Colonic mucosa (tissue), 4 donors: ENCODE data around the gene SRGAP1. TPM values are rescaled to one million over a fixed set of nuclear protein-coding genes. Genes with fewer than 3 reads are reported as not detected.

Experiments used
- DNase-seq: peaks from one replicate; pipeline ENCODE4 v3.0.0-alpha.2; 2020
- H3K27ac ChIP-seq: fragments of 200-600 bp; one replicate; pipeline ENCODE4 v1.8.0; 2021
- H3K27me3 ChIP-seq: fragments of 200-600 bp; one replicate; pipeline ENCODE4 v1.8.0; 2021
- H3K36me3 ChIP-seq: fragments of 200-600 bp; one replicate; pipeline ENCODE4 v1.8.0; 2021
- H3K4me1 ChIP-seq: fragments of 200-600 bp; one replicate; pipeline ENCODE4 v1.8.0; 2021; ENCODE audit warnings: mild to moderate bottlenecking
- H3K4me3 ChIP-seq: fragments of 200-600 bp; one replicate; pipeline ENCODE4 v1.8.0; 2021
- H3K9ac ChIP-seq, 2 donors: one replicate each; pipeline ENCODE4 v1.7.0; 2013; ENCODE audit warnings: control low read depth in 2 of 2, low read depth in 2 of 2, low read length in 2 of 2
- H3K9me3 ChIP-seq: fragments of 200-600 bp; one replicate; pipeline ENCODE4 v1.8.0; 2021
- intact Hi-C: fragments of 100-400 bp; cut with DNase I; formaldehyde crosslinking; loops from one replicate; pipeline ENCODE4 v1.14.1; 2022
- total RNA-seq, 2 donors: library from RNA; stranded (reverse); fragmentation: NEBNext Ultra II Directional in 1 of 2; extraction: Animal tissue kit (Norgen Biotek cat#: 25700) in 1 of 2; gene quantifications; one replicate each; pipeline ENCODE4 v1.2.1, GENCODE V29; 2021
- TF ChIP-seq, protein P1 (sequence below): fragments of 200-600 bp; IDR thresholded peaks from one replicate; pipeline ENCODE4 v1.8.0; 2022; ENCODE audit warnings: antibody characterized with exemption, mild to moderate bottlenecking
- donor health status: healthy.
- donor health status: DM: no; HTN: no; CAD: no.
- donor health status: DM: no; HTN: no; CAD: no.

Gene SRGAP1
- total RNA-seq, 2 donors from 2014 or later, result 8.7 to 9.8 TPM

GRCh38 chr12:63961048-63961447, 116.5 kb downstream of the SRGAP1 start:
- intact Hi-C loops, result no loop called here

GRCh38 chr12:63961543-63961942, 117.0 kb downstream of the SRGAP1 start:
- no peak overlapping the region for H3K9ac ChIP-seq
- TF ChIP-seq, protein P1, sequence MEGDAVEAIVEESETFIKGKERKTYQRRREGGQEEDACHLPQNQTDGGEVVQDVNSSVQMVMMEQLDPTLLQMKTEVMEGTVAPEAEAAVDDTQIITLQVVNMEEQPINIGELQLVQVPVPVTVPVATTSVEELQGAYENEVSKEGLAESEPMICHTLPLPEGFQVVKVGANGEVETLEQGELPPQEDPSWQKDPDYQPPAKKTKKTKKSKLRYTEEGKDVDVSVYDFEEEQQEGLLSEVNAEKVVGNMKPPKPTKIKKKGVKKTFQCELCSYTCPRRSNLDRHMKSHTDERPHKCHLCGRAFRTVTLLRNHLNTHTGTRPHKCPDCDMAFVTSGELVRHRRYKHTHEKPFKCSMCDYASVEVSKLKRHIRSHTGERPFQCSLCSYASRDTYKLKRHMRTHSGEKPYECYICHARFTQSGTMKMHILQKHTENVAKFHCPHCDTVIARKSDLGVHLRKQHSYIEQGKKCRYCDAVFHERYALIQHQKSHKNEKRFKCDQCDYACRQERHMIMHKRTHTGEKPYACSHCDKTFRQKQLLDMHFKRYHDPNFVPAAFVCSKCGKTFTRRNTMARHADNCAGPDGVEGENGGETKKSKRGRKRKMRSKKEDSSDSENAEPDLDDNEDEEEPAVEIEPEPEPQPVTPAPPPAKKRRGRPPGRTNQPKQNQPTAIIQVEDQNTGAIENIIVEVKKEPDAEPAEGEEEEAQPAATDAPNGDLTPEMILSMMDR, result no peak
- no peaks in the 10 kb centered on the region for H3K27me3 ChIP-seq
- H3K36me3 ChIP-seq, result no peaks in the 10 kb centered on the region
- H3K27ac ChIP-seq, result no peak overlapping the region
- H3K9me3 ChIP-seq, result no peaks in the 10 kb centered on the region
- intact Hi-C loops, result no loop called here
- no peak overlapping the region for H3K4me3 ChIP-seq
- DNase-seq, result no peak
- H3K4me1 ChIP-seq, result no peaks in the 10 kb centered on the region

More at GRCh38 chr12:63961048-63961447, 116.5 kb downstream of the SRGAP1 start:
- Histone ChIP-seq H3K4me1 (no peaks in the 10 kb centered on the region), H3K9me3 (no peaks in the 10 kb centered on the region), H3K27ac (no peak overlapping the region), H3K4me3 (no peak overlapping the region), H3K36me3 (no peaks in the 10 kb centered on the region), H3K9ac (no peak overlapping the region), H3K27me3 (no peaks in the 10 kb centered on the region)
- TF ChIP-seq, protein P1, result no peak
- DNase-seq, result no peak

DNA sequence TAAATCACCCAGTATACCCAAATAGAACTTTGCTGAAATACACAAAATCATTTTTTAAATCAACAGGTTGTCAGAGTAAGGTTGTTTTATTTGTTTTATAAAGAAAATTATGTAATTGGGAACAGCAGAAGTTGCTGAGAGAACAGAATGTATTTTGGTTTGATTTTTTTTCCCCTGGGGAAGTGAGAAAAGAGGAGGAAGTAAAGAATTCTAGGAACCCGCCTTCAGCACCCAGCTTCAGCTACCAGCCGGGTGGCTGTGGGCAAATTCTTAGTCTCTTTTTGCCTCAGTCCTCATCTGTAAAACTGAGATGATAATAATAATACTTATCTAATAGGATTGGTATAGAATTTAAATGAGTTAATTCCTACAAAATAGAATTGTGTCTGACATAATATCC, 119.4 kb downstream of the SRGAP1 start:
- intact Hi-C loops, result no loop called here
- Histone ChIP-seq H3K4me3 (no peak overlapping the region), H3K27ac (no peak overlapping the region), H3K27me3 (no peaks in the 10 kb centered on the region), H3K36me3 (no peaks in the 10 kb centered on the region), H3K9ac (no peak overlapping the region), H3K4me1 (no peaks in the 10 kb centered on the region), H3K9me3 (no peaks in the 10 kb centered on the region)
- TF ChIP-seq, protein P1, result no peak
- no peak for DNase-seq

DNA sequence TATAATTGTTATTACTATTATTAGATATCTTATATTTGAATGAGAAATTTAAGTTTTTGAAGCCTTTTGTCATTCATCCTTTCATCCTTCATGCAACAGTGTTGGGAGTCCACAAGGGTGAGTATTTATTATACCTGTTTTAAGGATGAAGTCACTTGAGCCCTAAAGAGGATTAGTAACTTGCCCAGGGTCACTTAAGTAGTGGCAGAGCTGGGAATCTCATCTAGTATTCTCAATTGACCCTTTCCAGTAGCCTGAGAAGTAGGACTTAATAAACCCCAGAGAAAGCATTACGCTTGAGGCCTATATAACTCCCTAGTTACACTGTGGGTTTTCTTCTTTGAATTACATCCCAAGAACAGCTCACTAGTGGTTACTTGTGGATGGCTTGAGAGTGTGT, 119.8 kb downstream of the SRGAP1 start:
- no peak overlapping the region for H3K27ac ChIP-seq
- H3K4me1 ChIP-seq, result no peaks in the 10 kb centered on the region
- H3K9ac ChIP-seq, result no peak overlapping the region
- H3K4me3 ChIP-seq, result no peak overlapping the region
- DNase-seq, result no peak
- TF ChIP-seq, protein P1, result no peak
- intact Hi-C loops, result no loop called here
- H3K9me3 ChIP-seq, result no peaks in the 10 kb centered on the region
- no peaks in the 10 kb centered on the region for H3K36me3 ChIP-seq
- no peaks in the 10 kb centered on the region for H3K27me3 ChIP-seq

GRCh38 chr12:63965936-63966605, 121.6 kb downstream of the SRGAP1 start:
- no peak overlapping the region for H3K9ac ChIP-seq
- H3K9me3 ChIP-seq, result no peaks in the 10 kb centered on the region
- no peak overlapping the region for H3K4me3 ChIP-seq
- H3K27me3 ChIP-seq, result no peaks in the 10 kb centered on the region
- H3K4me1 ChIP-seq, result no peaks in the 10 kb centered on the region
- H3K36me3 ChIP-seq, result no peaks in the 10 kb centered on the region
- no peak for DNase-seq
- intact Hi-C loops, result no loop called here
- TF ChIP-seq, protein P1, result no peak
- no peak overlapping the region for H3K27ac ChIP-seq
